Mesendoderm (in vitro differentiated cells): Measurements from ENCODE around the gene HMGN5. TPM values are rescaled to one million over a fixed set of nuclear protein-coding genes. Genes with fewer than 3 reads are reported as not detected.
A peak's percentile ranks its signal among the peaks of the same experiment; 100 is the strongest.

Experiments
- DNase-seq: peaks from one replicate; pipeline ENCODE4 v3.0.0; 2013
- H2AK5ac ChIP-seq: 2 replicates; pipeline ENCODE4 v1.6.1; 2013; ENCODE audit warnings: low read length, inconsistent platforms
- H2BK120ac ChIP-seq: 2 replicates; pipeline ENCODE4 v1.6.1; 2013; ENCODE audit warnings: low read depth, mild to moderate bottlenecking, low read length, moderate library complexity, mixed read lengths
- H2BK15ac ChIP-seq: replicated peaks from 2 replicates; pipeline ENCODE4 v1.6.1; 2013; ENCODE audit warnings: low read depth, mild to moderate bottlenecking, moderate library complexity
- H2BK5ac ChIP-seq: 2 replicates; pipeline ENCODE4 v1.6.1; 2013; ENCODE audit warnings: low read length, inconsistent platforms
- H3K18ac ChIP-seq: 2 replicates; pipeline ENCODE4 v1.6.1; 2013; ENCODE audit warnings: mild to moderate bottlenecking, low read length, mixed read lengths
- H3K23ac ChIP-seq: one replicate; pipeline ENCODE4 v1.6.1; 2013; ENCODE audit warnings: low read length
- H3K27ac ChIP-seq: 2 replicates; pipeline ENCODE4 v1.5.1; 2013; ENCODE audit warnings: low read depth, mild to moderate bottlenecking, inconsistent platforms, low read length, moderate library complexity
- H3K27me3 ChIP-seq: 2 replicates; pipeline ENCODE4 v1.6.1; 2013; ENCODE audit warnings: low read length, control low read depth, mild to moderate bottlenecking, inconsistent platforms; ENCODE audit not compliant: insufficient read depth, poor library complexity
- H3K36me3 ChIP-seq: 2 replicates; pipeline ENCODE4 v1.6.1; 2013; ENCODE audit warnings: low read length, inconsistent platforms; ENCODE audit not compliant: control insufficient read depth, insufficient read depth
- H3K4ac ChIP-seq: one replicate; pipeline ENCODE4 v1.6.1; 2013; ENCODE audit warnings: low read depth, mild to moderate bottlenecking, low read length, moderate library complexity
- H3K4me1 ChIP-seq: 2 replicates; pipeline ENCODE4 v1.6.1; 2013; ENCODE audit warnings: low read depth, low read length, inconsistent platforms; ENCODE audit not compliant: control insufficient read depth
- H3K4me2 ChIP-seq: 2 replicates; pipeline ENCODE4 v1.6.1; 2013; ENCODE audit warnings: low read length
- H3K4me3 ChIP-seq: 2 replicates; pipeline ENCODE4 v1.5.1; 2013; ENCODE audit warnings: mild to moderate bottlenecking, low read length
- H3K56ac ChIP-seq: one replicate; pipeline ENCODE4 v1.6.1; 2013; ENCODE audit warnings: low read length
- H3K79me1 ChIP-seq: 2 replicates; pipeline ENCODE4 v1.6.1; 2013; ENCODE audit warnings: low read length, inconsistent platforms
- H3K79me2 ChIP-seq: 2 replicates; pipeline ENCODE4 v1.6.1; 2013; ENCODE audit warnings: mild to moderate bottlenecking, low read length; ENCODE audit not compliant: control insufficient read depth, insufficient read depth
- H3K9ac ChIP-seq: 2 replicates; pipeline ENCODE4 v1.6.1; 2013; ENCODE audit warnings: low read length, inconsistent platforms
- H4K5ac ChIP-seq: one replicate; pipeline ENCODE4 v1.6.1; 2013; ENCODE audit warnings: low read length
- H4K8ac ChIP-seq: one replicate; pipeline ENCODE4 v1.6.1; 2013; ENCODE audit warnings: low read depth, mild to moderate bottlenecking, control low read depth, low read length, moderate library complexity
- WGBS: extraction: QIAGEN DNeasy Blood & Tissue Kit; methylation state at CpG from one replicate; pipeline ENCODE4 v1.1.7; 2013; ENCODE audit warnings: low lambda C conversion rate, missing lambda C conversion rate; ENCODE audit not compliant: insufficient coverage; ENCODE audit errors: extremely low coverage; 5-methylcytosine and 5-hydroxymethylcytosine counted together
- polyA plus RNA-seq, 2 experiments: library from polyadenylated mRNA; stranded (reverse); fragments of 200-250 nt; gene quantifications; one replicate each; pipeline ENCODE4 v1.2.3, GENCODE V29; 2013

The HMGN5 gene
- 103 TPM for polyA plus RNA-seq (2013, experiment 1 of 2)
- 100 TPM for polyA plus RNA-seq (2013, experiment 2 of 2)

- no peaks in the 10 kb centered on the region for H3K27me3 ChIP-seq
- peak within 1 kb of the TSS; percentile 28 for H4K8ac ChIP-seq
- H3K18ac ChIP-seq: no peak within 1 kb of the TSS
- H3K9ac ChIP-seq: peak within 1 kb of the TSS; percentile 69
- H2BK5ac ChIP-seq: no peak within 1 kb of the TSS
- H3K4me3 ChIP-seq: peak within 1 kb of the TSS; percentile 65
- peaks cover 6% of the 10 kb centered on the region for H3K79me2 ChIP-seq
- no CpG with 5 or more reads among the region's 23 CpGs for WGBS
- no peak within 1 kb of the TSS for H4K5ac ChIP-seq
- no peaks in the 10 kb centered on the region for H3K4me1 ChIP-seq
- H3K27ac ChIP-seq: peak within 1 kb of the TSS; percentile 75
- no peak within 1 kb of the TSS for H2BK15ac ChIP-seq
- peak within 1 kb of the TSS; percentile 91 for H3K56ac ChIP-seq
- peak within 1 kb of the TSS; percentile 59 for H3K4me2 ChIP-seq
- H3K79me1 ChIP-seq: no peaks in the 10 kb centered on the region
- no peak within 1 kb of the TSS for H2BK120ac ChIP-seq
- no peak within 1 kb of the TSS for H3K23ac ChIP-seq
- no peak within 1 kb of the TSS for H2AK5ac ChIP-seq
- peak; percentile 89 for DNase-seq
- no peak within 1 kb of the TSS for H3K4ac ChIP-seq
- H3K36me3 ChIP-seq: no peaks in the 10 kb centered on the region
Observed at GRCh38 chrX:81201671-81202455, at the start of gene HMGN5, which contains the start of gene SH3BGRL. HMGN5 (minus strand) TSS chrX:81201913; CDS start chrX:81121549, 80,364 bp downstream. SH3BGRL (plus strand) TSS chrX:81202102; CDS start chrX:81202201, 99 bp downstream.

- Histone ChIP-seq H3K4me1 (no peaks in the 10 kb centered on the region), H3K27me3 (no peaks in the 10 kb centered on the region), H3K23ac (no peak overlapping the region)
Observed at GRCh38 chrX:81241753-81242152, 40.0 kb upstream of the HMGN5 start.

GRCh38 chrX:81240701-81241331 lies 39.1 kb upstream of the HMGN5 start:
- H3K27ac ChIP-seq: no peak overlapping the region
- no peak overlapping the region for H3K56ac ChIP-seq
- no peak overlapping the region for H2AK5ac ChIP-seq
- no peak overlapping the region for H3K4ac ChIP-seq
- H2BK5ac ChIP-seq: no peak overlapping the region
- no peak overlapping the region for H2BK15ac ChIP-seq
- WGBS: no CpG with 5 or more reads among the region's 4 CpGs
- no peaks in the 10 kb centered on the region for H3K79me1 ChIP-seq
- H4K8ac ChIP-seq: no peak overlapping the region
- no peak overlapping the region for H3K4me3 ChIP-seq
- H2BK120ac ChIP-seq: no peak overlapping the region
- H3K4me2 ChIP-seq: no peak overlapping the region
- no peak overlapping the region for H3K9ac ChIP-seq
- no peaks in the 10 kb centered on the region for H3K79me2 ChIP-seq
- no peaks in the 10 kb centered on the region for H3K36me3 ChIP-seq
- no peak overlapping the region for H3K18ac ChIP-seq
- no peak for DNase-seq
- no peak overlapping the region for H4K5ac ChIP-seq
- H3K27me3 ChIP-seq: no peaks in the 10 kb centered on the region
- no peaks in the 10 kb centered on the region for H3K4me1 ChIP-seq
- H3K23ac ChIP-seq: no peak overlapping the region

More at GRCh38 chrX:81241753-81242152, 40.0 kb upstream of the HMGN5 start:
- H3K4me3 ChIP-seq: no peak overlapping the region
- no peak overlapping the region for H2BK120ac ChIP-seq
- H3K36me3 ChIP-seq: no peaks in the 10 kb centered on the region
- no peak overlapping the region for H3K4me2 ChIP-seq
- no peak overlapping the region for H4K5ac ChIP-seq
- H3K56ac ChIP-seq: no peak overlapping the region
- H3K9ac ChIP-seq: no peak overlapping the region
- H3K79me1 ChIP-seq: no peaks in the 10 kb centered on the region
- no peaks in the 10 kb centered on the region for H3K79me2 ChIP-seq
- WGBS: no CpG with 5 or more reads among the region's 7 CpGs
- no peak overlapping the region for H2BK15ac ChIP-seq
- no peak overlapping the region for H2AK5ac ChIP-seq
- no peak overlapping the region for H4K8ac ChIP-seq
- no peak overlapping the region for H3K4ac ChIP-seq
- H3K18ac ChIP-seq: no peak overlapping the region
- no peak overlapping the region for H2BK5ac ChIP-seq
- no peak for DNase-seq
- no peak overlapping the region for H3K27ac ChIP-seq

- Histone ChIP-seq H4K8ac (no peak overlapping the region), H3K23ac (no peak overlapping the region), H3K79me1 (no peaks in the 10 kb centered on the region), H4K5ac (no peak overlapping the region), H3K4me1 (no peaks in the 10 kb centered on the region), H2BK120ac (no peak overlapping the region), H3K4me3 (no peak overlapping the region), H2BK5ac (no peak overlapping the region), H3K79me2 (no peaks in the 10 kb centered on the region), H3K56ac (no peak overlapping the region), H3K9ac (no peak overlapping the region), H3K4me2 (no peak overlapping the region), H3K27ac (no peak overlapping the region), H3K18ac (no peak overlapping the region), H3K36me3 (no peaks in the 10 kb centered on the region), H2BK15ac (no peak overlapping the region), H3K4ac (no peak overlapping the region), H3K27me3 (no peaks in the 10 kb centered on the region), H2AK5ac (no peak overlapping the region)
- DNase-seq: peak; percentile 22
- no CpG with 5 or more reads among the region's 4 CpGs for WGBS
Observed at GRCh38 chrX:81238166-81238565, 36.5 kb upstream of the HMGN5 start.

GRCh38 chrX:81237516-81237915 lies 35.8 kb upstream of the HMGN5 start:
- Histone ChIP-seq H3K4me1 (no peaks in the 10 kb centered on the region), H3K4me3 (no peak overlapping the region), H3K18ac (no peak overlapping the region), H3K4ac (no peak overlapping the region), H2BK5ac (no peak overlapping the region), H3K27ac (no peak overlapping the region), H2BK15ac (no peak overlapping the region), H2AK5ac (no peak overlapping the region), H4K8ac (no peak overlapping the region), H3K27me3 (no peaks in the 10 kb centered on the region), H3K79me2 (no peaks in the 10 kb centered on the region), H3K79me1 (no peaks in the 10 kb centered on the region), H3K23ac (no peak overlapping the region), H3K9ac (no peak overlapping the region), H3K4me2 (no peak overlapping the region), H4K5ac (no peak overlapping the region), H2BK120ac (no peak overlapping the region), H3K36me3 (no peaks in the 10 kb centered on the region), H3K56ac (no peak overlapping the region)
- no peak for DNase-seq
- WGBS: no CpG with 5 or more reads among the region's 1 CpG
